Keratinocyte (primary cell): ENCODE results near the gene STAC2. TPM values are rescaled to one million over a fixed set of nuclear protein-coding genes. Genes with fewer than 3 reads are reported as not detected.

Experiments used
- DNase-seq: peaks from one replicate; pipeline ENCODE4 v3.0.0-alpha.2; 2011; ENCODE audit warnings: low read depth, missing footprints, low spot score
- FAIRE-seq: peaks from 2 replicates; lab custom pipeline; 2011; peaks lifted over from hg19 to GRCh38; lab: Jason Lieb, UNC
- H2AFZ ChIP-seq: 2 replicates; pipeline ENCODE4 v1.6.0; 2012; ENCODE audit warnings: low read length, control low read depth, inconsistent platforms; ENCODE audit not compliant: control insufficient read depth
- H3K27ac ChIP-seq: 2 replicates; pipeline ENCODE4 v1.5.1; 2011; ENCODE audit warnings: low read length; ENCODE audit not compliant: control insufficient read depth, insufficient read depth
- H3K27me3 ChIP-seq: 3 replicates; pipeline ENCODE4 v1.6.0; 2011; ENCODE audit warnings: low read length; ENCODE audit not compliant: control insufficient read depth, insufficient read depth; ENCODE audit errors: extremely low read depth
- H3K36me3 ChIP-seq, 2 experiments: 2 replicates in 1 of 2; 3 replicates in 1 of 2; pipeline ENCODE4 v1.5.1; 2011; ENCODE audit warnings: low read length in 2 of 2, mild to moderate bottlenecking in 1 of 2; ENCODE audit not compliant: control insufficient read depth in 2 of 2, insufficient read depth in 2 of 2; ENCODE audit errors: extremely low read depth in 1 of 2
- H3K4me1 ChIP-seq: 3 replicates; pipeline ENCODE4 v1.5.1; 2011; ENCODE audit warnings: low read length; ENCODE audit not compliant: control insufficient read depth, insufficient read depth; ENCODE audit errors: extremely low read depth
- H3K4me2 ChIP-seq: 3 replicates; pipeline ENCODE4 v1.6.0; 2011; ENCODE audit warnings: low read depth, low read length; ENCODE audit not compliant: control insufficient read depth, insufficient read depth; ENCODE audit errors: extremely low read depth
- H3K4me3 ChIP-seq, 3 experiments: fragments of 200-600 bp in 1 of 3; sonication (generic) in 1 of 3; 2 replicates in 2 of 3; 3 replicates in 1 of 3; pipeline ENCODE4 v1.5.1; 2011 to 2016; ENCODE audit warnings: low read length in 3 of 3, mild to moderate bottlenecking in 3 of 3, control low read depth in 2 of 3, inconsistent platforms in 1 of 3, low read depth in 1 of 3, mixed read lengths in 1 of 3, mixed run types in 1 of 3, moderate library complexity in 1 of 3; ENCODE audit not compliant: control insufficient read depth in 2 of 3, insufficient read depth in 2 of 3; ENCODE audit errors: extremely low read depth in 1 of 3
- H3K79me2 ChIP-seq: 2 replicates; pipeline ENCODE4 v1.6.0; 2012; ENCODE audit warnings: low read length; ENCODE audit not compliant: control insufficient read depth, insufficient read depth
- H3K9ac ChIP-seq: 3 replicates; pipeline ENCODE4 v1.6.0; 2011; ENCODE audit warnings: low read length; ENCODE audit not compliant: control insufficient read depth, insufficient read depth; ENCODE audit errors: extremely low read depth
- H3K9me1 ChIP-seq: 3 replicates; pipeline ENCODE4 v1.6.0; 2011; ENCODE audit warnings: low read length; ENCODE audit not compliant: control insufficient read depth, insufficient read depth; ENCODE audit errors: extremely low read depth
- H3K9me3 ChIP-seq: 2 replicates; pipeline ENCODE4 v1.5.1; 2012; ENCODE audit warnings: low read depth, low read length; ENCODE audit not compliant: control insufficient read depth
- H4K20me1 ChIP-seq: 3 replicates; pipeline ENCODE4 v1.6.0; 2011; ENCODE audit warnings: low read length; ENCODE audit not compliant: control insufficient read depth, insufficient read depth; ENCODE audit errors: extremely low read depth
- CTCF ChIP-seq, 3 experiments: IDR thresholded peaks in 1 of 3; conservative IDR thresholded peaks in 1 of 3; optimal IDR thresholded peaks in 1 of 3; 2 replicates in 2 of 3; 3 replicates in 1 of 3; pipeline versions ENCODE3 to v1.5.1; 2011; ENCODE audit warnings: low read length in 3 of 3, mild to moderate bottlenecking in 3 of 3, moderate library complexity in 2 of 3, control low read depth in 1 of 3, inconsistent platforms in 1 of 3; ENCODE audit not compliant: insufficient read depth in 2 of 3; ENCODE audit errors: extremely low read depth in 1 of 3
- EZH2 ChIP-seq: IDR thresholded peaks from one replicate; pipeline ENCODE4 v1.6.1; 2012; ENCODE audit warnings: inconsistent platforms, mild to moderate bottlenecking, low read length, moderate library complexity
- dilution Hi-C: fragments of 300-500 bp; cut with MboI; formaldehyde crosslinking; loops from one replicate; pipeline ENCODE4 v1.7.0; 2020; ENCODE audit warnings: low sequenced_read_pairs; ENCODE audit not compliant: extremely low pct_ligation_motif_present
- polyA plus RNA-seq, 5 experiments: library from polyadenylated mRNA; depleted of rRNA in 3 of 5; stranded (reverse) in 3 of 5; stranded (forward) in 1 of 5; unstranded in 1 of 5; fragments of >200 nt; gene quantifications; 1 replicate in 1 of 5; 2 replicates in 3 of 5; 3 replicates in 1 of 5; pipeline versions ENCODE4 v1.2.1 to v1.2.3, GENCODE V29; 2011 to 2012; ENCODE audit warnings: missing spikeins in 2 of 5, low read depth in 1 of 5, low replicate concordance in 1 of 5

STAC2 gene
- polyA plus RNA-seq, 1 donor (not counting 4 experiments of a cell fraction or from before 2014, with no cell fraction given) = not detected

- H3K4me2 ChIP-seq = no peak overlapping the region
- TF ChIP-seq EZH2 (no peak), CTCF (optimal IDR thresholded peaks at IDR 0.05 in 1 of 3, IDR thresholded peaks at IDR 0.05 in 1 of 3, conservative IDR thresholded peaks at IDR 0.05 in 1 of 3; ENCODE audit: extremely low read depth in 1 of 3, insufficient read depth in 2 of 3, low read length in 3 of 3) (no peak)
- H4K20me1 ChIP-seq = no peaks in the 10 kb centered on the region
- DNase-seq = no peak
- H3K9me3 ChIP-seq = no peaks in the 10 kb centered on the region
- H3K9ac ChIP-seq = no peak overlapping the region
- H3K79me2 ChIP-seq = no peaks in the 10 kb centered on the region
- H3K36me3 ChIP-seq = no peaks in the 10 kb centered on the region
- no peak overlapping the region for H3K4me3 ChIP-seq
- no peak overlapping the region for H3K27ac ChIP-seq
- H3K9me1 ChIP-seq = no peaks in the 10 kb centered on the region
- dilution Hi-C loops = no loop called here
- peaks cover 40% of the 10 kb centered on the region for H3K27me3 ChIP-seq
- FAIRE-seq = no peak
- H3K4me1 ChIP-seq = no peaks in the 10 kb centered on the region
- no peak overlapping the region for H2AFZ ChIP-seq
Observed at GRCh38 chr17:39230361-39230760, 4.6 kb upstream of the STAC2 start.

DNA sequence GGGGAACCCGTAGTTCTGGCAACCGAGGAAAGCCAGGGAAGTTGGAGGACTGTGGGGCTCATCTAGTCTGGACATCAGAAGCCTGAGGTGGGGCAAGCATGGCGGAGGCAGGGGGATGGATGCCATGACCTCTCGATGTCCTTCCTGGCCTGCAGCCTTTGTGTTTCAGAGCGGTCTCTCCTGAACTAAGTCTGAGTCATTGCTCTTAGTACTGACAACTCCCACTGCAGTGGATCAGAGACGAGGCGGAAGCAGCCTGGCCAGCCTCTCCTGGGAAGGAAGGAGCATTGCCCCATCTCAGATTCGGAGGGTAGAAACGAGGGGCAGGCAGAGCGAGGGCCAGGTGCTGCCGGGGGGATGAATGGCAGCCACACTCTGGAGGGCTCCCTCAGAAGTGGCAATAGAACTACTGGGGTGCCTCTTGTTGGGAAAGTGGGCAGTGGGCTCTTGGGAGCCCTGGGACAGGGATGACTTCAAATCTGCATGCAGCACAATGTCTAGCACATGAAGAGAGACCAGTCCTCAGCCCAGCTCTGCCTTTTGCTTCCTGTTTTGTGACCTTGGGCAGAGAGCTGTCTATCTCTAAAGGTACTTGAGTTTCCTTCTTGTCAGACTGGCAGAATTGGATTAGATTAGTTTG, 3.6 kb upstream of the STAC2 start:
- Histone ChIP-seq H3K27ac (no peak overlapping the region), H3K4me3 (no peak overlapping the region), H3K9me1 (no peaks in the 10 kb centered on the region), H3K4me1 (no peaks in the 10 kb centered on the region), H3K36me3 (no peaks in the 10 kb centered on the region), H3K9me3 (no peaks in the 10 kb centered on the region), H3K9ac (no peak overlapping the region), H3K79me2 (no peaks in the 10 kb centered on the region), H2AFZ (no peak overlapping the region), H3K27me3 (peaks cover 49% of the 10 kb centered on the region), H4K20me1 (no peaks in the 10 kb centered on the region), H3K4me2 (no peak overlapping the region)
- no peak for TF ChIP-seq CTCF (optimal IDR thresholded peaks at IDR 0.05 in 1 of 3, IDR thresholded peaks at IDR 0.05 in 1 of 3, conservative IDR thresholded peaks at IDR 0.05 in 1 of 3; ENCODE audit: extremely low read depth in 1 of 3, insufficient read depth in 2 of 3, low read length in 3 of 3)
- TF ChIP-seq EZH2 = no peak
- FAIRE-seq (no peak), DNase-seq (no peak)
- dilution Hi-C loops = no loop called here
